ENCODE data around the gene SLC6A12.
A peak's percentile ranks its signal among the peaks of the same experiment; 100 is the strongest.
"Not testable (repeated sequence)": the region's sequence is repeated elsewhere in the genome, so short reads cannot be mapped to it uniquely, and the experiment has no call there.

The SLC6A12 gene

DNA sequence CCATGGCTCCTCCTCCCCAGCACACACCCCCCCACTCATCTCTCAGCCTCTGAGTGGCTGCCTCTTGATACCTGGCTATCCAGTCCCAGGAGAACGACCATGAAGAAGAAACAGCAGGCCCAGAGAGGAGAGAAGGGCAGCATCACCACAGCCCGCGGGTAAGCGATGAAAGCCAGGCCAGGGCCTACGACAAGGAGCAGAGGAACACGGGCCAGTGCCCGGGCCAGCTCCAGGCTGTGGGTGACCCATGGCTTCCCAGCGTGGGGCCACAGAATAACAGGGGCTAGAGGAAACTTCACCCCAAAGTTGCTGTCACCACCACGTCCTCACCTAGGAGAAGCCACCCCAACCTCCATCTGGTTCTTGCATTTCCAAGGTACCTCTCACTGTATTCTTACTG lies 10.4 kb upstream of the SLC6A12 start:
- H3K4me3 ChIP-seq (ENCODE audit: low read depth in 1 of 2, low read length in 2 of 2): no peak overlapping the region
- no peaks in the 10 kb centered on the region for H3K36me3 ChIP-seq (ENCODE audit: control insufficient read depth in 1 of 2, insufficient read depth in 2 of 2, low read length in 2 of 2)
- no peaks in the 10 kb centered on the region for H3K27me3 ChIP-seq (ENCODE audit: low read depth, low read length)
- no peak overlapping the region for H3K27ac ChIP-seq (ENCODE audit: low read length)
- no peaks in the 10 kb centered on the region for H3K9me3 ChIP-seq (ENCODE audit: control insufficient read depth in 1 of 2, low read length in 2 of 2)
- H3K4me1 ChIP-seq (ENCODE audit: control insufficient read depth in 1 of 2, insufficient read depth in 2 of 2, low read length in 2 of 2): no peaks in the 10 kb centered on the region

GRCh38 chr12:223841-224240 lies 9.9 kb upstream of the SLC6A12 start:
- Histone ChIP-seq H3K27me3 (ENCODE audit: low read depth, low read length) (no peaks in the 10 kb centered on the region), H3K36me3 (ENCODE audit: control insufficient read depth in 1 of 2, insufficient read depth in 2 of 2, low read length in 2 of 2) (no peaks in the 10 kb centered on the region), H3K4me1 (ENCODE audit: control insufficient read depth in 1 of 2, insufficient read depth in 2 of 2, low read length in 2 of 2) (no peaks in the 10 kb centered on the region)

DNA sequence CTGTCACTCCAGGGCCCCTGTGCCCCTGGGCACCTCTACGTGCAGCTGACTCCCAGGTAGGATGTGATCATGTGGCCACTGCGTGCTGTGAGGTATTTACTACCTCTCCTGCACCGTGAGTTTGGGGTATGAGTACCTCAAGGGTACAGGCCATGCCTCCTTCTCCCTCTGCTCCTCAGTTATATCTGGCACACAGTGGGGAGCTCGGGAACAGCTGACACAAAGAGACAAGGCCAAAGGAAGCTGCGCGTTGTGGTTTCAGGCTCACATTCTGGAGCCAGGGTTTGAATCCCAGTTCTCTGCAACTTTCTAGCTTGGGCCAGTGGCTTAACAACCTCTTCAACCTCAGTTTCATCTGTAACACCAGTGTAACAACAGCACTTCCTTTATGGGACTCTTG lies 7.8 kb upstream of the SLC6A12 start:
- H3K4me1 ChIP-seq (ENCODE audit: control insufficient read depth in 1 of 2, insufficient read depth in 2 of 2, low read length in 2 of 2): no peaks in the 10 kb centered on the region

More at GRCh38 chr12:223841-224240, 9.9 kb upstream of the SLC6A12 start:
- Histone ChIP-seq H3K27ac (ENCODE audit: low read length) (no peak overlapping the region), H3K9me3 (ENCODE audit: control insufficient read depth in 1 of 2, low read length in 2 of 2) (no peaks in the 10 kb centered on the region), H3K4me3 (ENCODE audit: low read depth in 1 of 2, low read length in 2 of 2) (no peak overlapping the region)

GRCh38 chr12:220946-221550 lies 7.1 kb upstream of the SLC6A12 start:
- no peaks in the 10 kb centered on the region for H3K36me3 ChIP-seq (ENCODE audit: control insufficient read depth in 1 of 2, insufficient read depth in 2 of 2, low read length in 2 of 2)
- no peaks in the 10 kb centered on the region for H3K9me3 ChIP-seq (ENCODE audit: control insufficient read depth in 1 of 2, low read length in 2 of 2)
- no peaks in the 10 kb centered on the region for H3K4me1 ChIP-seq (ENCODE audit: control insufficient read depth in 1 of 2, insufficient read depth in 2 of 2, low read length in 2 of 2)
- H3K4me3 ChIP-seq (ENCODE audit: low read depth in 1 of 2, low read length in 2 of 2): no peak overlapping the region
- H3K27ac ChIP-seq (ENCODE audit: low read length): no peak overlapping the region
- H3K27me3 ChIP-seq (ENCODE audit: low read depth, low read length): no peaks in the 10 kb centered on the region

More for the DNA sequence above, 7.8 kb upstream of the SLC6A12 start:
- Histone ChIP-seq H3K27ac (ENCODE audit: low read length) (no peak overlapping the region), H3K4me3 (ENCODE audit: low read depth in 1 of 2, low read length in 2 of 2) (no peak overlapping the region), H3K27me3 (ENCODE audit: low read depth, low read length) (no peaks in the 10 kb centered on the region), H3K36me3 (ENCODE audit: control insufficient read depth in 1 of 2, insufficient read depth in 2 of 2, low read length in 2 of 2) (no peaks in the 10 kb centered on the region), H3K9me3 (ENCODE audit: control insufficient read depth in 1 of 2, low read length in 2 of 2) (no peaks in the 10 kb centered on the region)

GRCh38 chr12:220491-220890 lies 6.5 kb upstream of the SLC6A12 start:
- H3K4me1 ChIP-seq (ENCODE audit: control insufficient read depth in 1 of 2, insufficient read depth in 2 of 2, low read length in 2 of 2): no peaks in the 10 kb centered on the region
- no peaks in the 10 kb centered on the region for H3K9me3 ChIP-seq (ENCODE audit: control insufficient read depth in 1 of 2, low read length in 2 of 2)
- no peaks in the 10 kb centered on the region for H3K27me3 ChIP-seq (ENCODE audit: low read depth, low read length)
- H3K36me3 ChIP-seq (ENCODE audit: control insufficient read depth in 1 of 2, insufficient read depth in 2 of 2, low read length in 2 of 2): no peaks in the 10 kb centered on the region
- no peak overlapping the region for H3K4me3 ChIP-seq (ENCODE audit: low read depth in 1 of 2, low read length in 2 of 2)
- no peak overlapping the region for H3K27ac ChIP-seq (ENCODE audit: low read length)

GRCh38 chr12:219891-220352 lies 6.0 kb upstream of the SLC6A12 start:
- Histone ChIP-seq H3K9me3 (ENCODE audit: control insufficient read depth in 1 of 2, low read length in 2 of 2) (no peaks in the 10 kb centered on the region), H3K27me3 (ENCODE audit: low read depth, low read length) (no peaks in the 10 kb centered on the region), H3K36me3 (ENCODE audit: control insufficient read depth in 1 of 2, insufficient read depth in 2 of 2, low read length in 2 of 2) (no peaks in the 10 kb centered on the region), H3K27ac (ENCODE audit: low read length) (no peak overlapping the region), H3K4me3 (ENCODE audit: low read depth in 1 of 2, low read length in 2 of 2) (no peak overlapping the region), H3K4me1 (ENCODE audit: control insufficient read depth in 1 of 2, insufficient read depth in 2 of 2, low read length in 2 of 2) (no peaks in the 10 kb centered on the region)

GRCh38 chr12:218728-219590 lies 5.0 kb upstream of the SLC6A12 start:
- H3K27me3 ChIP-seq (ENCODE audit: low read depth, low read length): no peaks in the 10 kb centered on the region

DNA sequence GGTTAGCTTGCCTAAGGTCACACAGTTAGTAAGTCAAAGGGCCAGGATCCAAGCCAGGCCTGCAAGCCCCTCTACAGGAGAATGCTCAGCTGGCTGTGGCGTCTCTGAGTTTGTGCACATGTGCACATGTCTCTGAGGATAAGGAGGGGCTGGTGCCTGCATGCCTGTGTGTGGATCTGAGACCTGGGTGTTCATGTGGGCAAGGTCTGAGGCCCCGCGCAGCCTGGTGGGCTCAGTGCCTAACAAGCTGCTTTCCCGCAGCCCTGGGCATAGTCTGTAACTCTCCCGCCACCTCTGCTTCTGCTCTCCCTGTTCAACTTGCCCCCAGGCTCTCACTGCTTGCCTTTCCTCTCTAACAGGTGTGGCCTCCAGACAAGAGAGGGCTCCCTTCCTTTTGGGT lies 4.3 kb upstream of the SLC6A12 start:
- Histone ChIP-seq H3K27ac (ENCODE audit: low read length) (no peak overlapping the region), H3K9me3 (ENCODE audit: control insufficient read depth in 1 of 2, low read length in 2 of 2) (no peaks in the 10 kb centered on the region), H3K4me1 (ENCODE audit: control insufficient read depth in 1 of 2, insufficient read depth in 2 of 2, low read length in 2 of 2) (no peaks in the 10 kb centered on the region), H3K36me3 (ENCODE audit: control insufficient read depth in 1 of 2, insufficient read depth in 2 of 2, low read length in 2 of 2) (no peaks in the 10 kb centered on the region), H3K4me3 (ENCODE audit: low read depth in 1 of 2, low read length in 2 of 2) (no peak overlapping the region), H3K27me3 (ENCODE audit: low read depth, low read length) (no peaks in the 10 kb centered on the region)

More at GRCh38 chr12:218728-219590, 5.0 kb upstream of the SLC6A12 start:
- Histone ChIP-seq H3K36me3 (ENCODE audit: control insufficient read depth in 1 of 2, insufficient read depth in 2 of 2, low read length in 2 of 2) (no peaks in the 10 kb centered on the region), H3K4me1 (ENCODE audit: control insufficient read depth in 1 of 2, insufficient read depth in 2 of 2, low read length in 2 of 2) (no peaks in the 10 kb centered on the region), H3K9me3 (ENCODE audit: control insufficient read depth in 1 of 2, low read length in 2 of 2) (no peaks in the 10 kb centered on the region), H3K4me3 (ENCODE audit: low read depth in 1 of 2, low read length in 2 of 2) (no peak overlapping the region), H3K27ac (ENCODE audit: low read length) (no peak overlapping the region)

GRCh38 chr12:217029-217428 lies 3.1 kb upstream of the SLC6A12 start:
- H3K27ac ChIP-seq (ENCODE audit: low read length); H3K4me1 ChIP-seq (ENCODE audit: control insufficient read depth in 1 of 2, insufficient read depth in 2 of 2, low read length in 2 of 2); H3K36me3 ChIP-seq (ENCODE audit: control insufficient read depth in 1 of 2, insufficient read depth in 2 of 2, low read length in 2 of 2); H3K4me3 ChIP-seq (ENCODE audit: low read depth in 1 of 2, low read length in 2 of 2); H3K9me3 ChIP-seq (ENCODE audit: control insufficient read depth in 1 of 2, low read length in 2 of 2); H3K27me3 ChIP-seq (ENCODE audit: low read depth, low read length): not testable (repeated sequence)

- H3K9me3 ChIP-seq (ENCODE audit: control insufficient read depth in 1 of 2, low read length in 2 of 2): no peaks in the 10 kb centered on the region
- no peaks in the 10 kb centered on the region for H3K36me3 ChIP-seq (ENCODE audit: control insufficient read depth in 1 of 2, insufficient read depth in 2 of 2, low read length in 2 of 2)
- H3K27me3 ChIP-seq (ENCODE audit: low read depth, low read length): no peaks in the 10 kb centered on the region
- no peak overlapping the region for H3K4me3 ChIP-seq (ENCODE audit: low read depth in 1 of 2, low read length in 2 of 2)
- H3K4me1 ChIP-seq (ENCODE audit: control insufficient read depth in 1 of 2, insufficient read depth in 2 of 2, low read length in 2 of 2): peaks cover 0 to 7% of the 10 kb centered on the region in 2 donors
- H3K27ac ChIP-seq (ENCODE audit: low read length): no peak overlapping the region
Measured at GRCh38 chr12:215116-215515, 1.2 kb upstream of the SLC6A12 start.

GRCh38 chr12:213527-213932 lies 427 bp downstream of the SLC6A12 start:
- Histone ChIP-seq H3K4me3 (ENCODE audit: low read depth in 1 of 2, low read length in 2 of 2) (peak overlapping the region in 1 of 2 donors; percentile 33), H3K27ac (ENCODE audit: low read length) (no peak overlapping the region), H3K9me3 (ENCODE audit: control insufficient read depth in 1 of 2, low read length in 2 of 2) (no peaks in the 10 kb centered on the region), H3K4me1 (ENCODE audit: control insufficient read depth in 1 of 2, insufficient read depth in 2 of 2, low read length in 2 of 2) (peaks cover 0 to 7% of the 10 kb centered on the region in 2 donors), H3K36me3 (ENCODE audit: control insufficient read depth in 1 of 2, insufficient read depth in 2 of 2, low read length in 2 of 2) (no peaks in the 10 kb centered on the region), H3K27me3 (ENCODE audit: low read depth, low read length) (no peaks in the 10 kb centered on the region)
